SK-N-DZ (cell line): ENCODE measurements around the gene KRTAP12-1.
"Not testable (repeated sequence)": the region's sequence is repeated elsewhere in the genome, so short reads cannot be mapped to it uniquely, and the experiment has no call there.

ENCODE experiments used
- DNase-seq: peaks from one replicate; pipeline ENCODE4 v3.0.0-alpha.2; 2015; ENCODE audit warnings: low spot score

Gene KRTAP12-1

DNA sequence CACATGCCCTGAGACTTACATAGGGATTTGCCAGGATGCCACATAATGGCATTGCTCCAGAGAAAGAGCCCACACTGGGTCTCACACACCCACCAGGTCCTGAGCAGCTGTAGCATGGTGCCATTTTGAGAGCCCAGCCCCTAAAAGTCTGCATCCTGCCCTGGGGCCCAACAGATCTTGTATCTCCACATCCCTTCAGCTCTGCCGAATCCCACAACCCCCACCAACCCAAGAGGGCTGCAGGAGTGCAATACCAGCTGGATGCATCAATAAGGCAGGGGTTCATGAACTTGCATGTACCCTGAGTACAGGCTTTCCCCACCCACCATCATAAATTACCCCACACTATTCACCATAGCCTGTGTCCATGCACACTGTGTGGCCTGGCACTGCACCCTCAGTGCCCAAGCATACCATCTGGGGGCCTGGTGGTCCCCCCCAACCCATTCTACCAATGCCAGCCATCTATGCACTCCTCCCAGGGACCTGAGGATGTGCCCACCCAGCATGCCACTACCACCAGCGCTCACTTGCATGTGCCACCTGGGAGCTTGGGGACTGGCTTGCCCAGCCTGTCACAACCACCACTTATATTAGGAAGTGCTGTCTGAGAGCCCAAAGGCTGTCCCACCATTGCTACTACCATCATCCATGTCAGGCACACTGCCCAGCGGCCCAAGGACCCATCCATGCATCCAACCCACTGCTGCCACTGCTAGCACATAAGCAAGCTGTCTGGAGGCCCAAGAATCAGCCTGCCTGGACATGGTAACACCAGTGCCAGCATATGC lies 11.1 kb downstream of the KRTAP12-1 start:
- DNase-seq, result no peak

DNA sequence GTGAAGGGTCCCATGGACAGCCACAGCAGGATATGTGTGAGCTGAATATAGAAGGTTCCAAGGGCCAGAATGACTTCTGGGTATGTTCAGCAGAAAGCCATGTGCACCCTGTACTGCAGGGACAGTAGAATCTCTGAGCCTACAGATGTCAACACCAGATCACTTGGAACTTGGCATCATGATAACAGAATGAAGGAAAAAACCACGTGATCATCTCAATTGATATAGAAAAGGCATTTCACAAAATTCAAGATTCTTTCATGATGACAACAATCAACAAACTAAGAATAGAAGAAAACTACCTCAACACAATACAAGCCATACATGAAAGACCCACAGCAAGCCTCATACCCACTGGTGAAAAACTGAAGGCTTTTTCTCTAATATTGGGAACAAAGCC lies 14.4 kb downstream of the KRTAP12-1 start:
- no peak for DNase-seq

GRCh38 chr21:44666401-44667320 lies 15.3 kb downstream of the KRTAP12-1 start, which contains the start of gene KRTAP12-2:
Gene KRTAP12-2 (minus strand): TSS chr21:44666927. CDS start chr21:44666886, 41 bp downstream.
- DNase-seq, result no peak

GRCh38 chr21:44664691-44665090 lies 17.3 kb downstream of the KRTAP12-1 start:
- no peak for DNase-seq

DNA sequence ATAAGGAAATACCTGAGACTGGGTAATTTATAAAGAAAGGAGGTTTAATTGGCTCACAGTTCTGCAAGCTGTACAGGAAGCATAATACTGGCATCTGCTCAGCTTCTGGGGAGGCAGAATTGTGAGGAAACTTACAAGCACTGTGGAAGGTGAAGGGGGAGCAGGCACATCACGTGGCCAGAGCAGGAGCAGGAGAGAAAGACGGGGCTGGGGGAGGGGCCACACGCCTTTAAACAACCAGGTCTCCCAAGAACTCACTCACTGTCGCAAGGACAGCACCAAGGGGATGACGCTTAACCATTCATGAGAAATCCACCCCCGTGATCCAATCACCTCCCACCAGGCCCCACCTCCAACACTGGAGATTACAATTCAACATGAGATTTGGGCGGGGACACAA lies 20.4 kb downstream of the KRTAP12-1 start:
- DNase-seq, result not testable (repeated sequence)

DNA sequence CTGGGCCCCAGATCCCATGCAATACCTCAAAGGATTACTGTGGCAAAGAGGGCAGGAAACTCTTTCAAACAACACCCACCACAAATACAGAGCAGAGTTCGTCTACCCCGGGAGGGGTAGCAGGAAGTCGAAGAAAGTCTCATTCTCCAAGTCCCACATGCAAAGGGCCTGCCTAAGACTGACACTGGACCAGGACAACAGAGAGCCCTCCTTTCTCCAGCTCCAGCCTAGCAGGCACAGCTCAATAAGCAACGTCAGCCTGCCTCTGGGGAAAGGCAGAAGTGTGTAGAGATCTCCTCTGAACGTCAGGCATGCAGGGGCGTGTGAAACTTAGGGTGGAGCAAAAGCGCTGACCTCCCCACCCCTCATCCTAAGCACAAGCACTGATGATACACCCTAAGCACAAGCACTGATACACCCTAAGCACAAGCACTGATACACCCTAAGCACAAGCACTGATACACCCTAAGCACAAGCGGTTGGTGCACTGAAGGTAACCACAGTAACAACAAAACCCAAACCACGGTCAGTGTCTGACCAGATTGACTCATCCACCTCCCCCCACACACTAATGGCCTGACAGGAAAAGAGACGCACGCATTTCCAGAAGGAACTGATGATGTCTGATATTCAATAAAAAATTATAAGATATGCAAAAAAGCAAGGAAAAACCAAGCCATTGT lies 22.9 kb downstream of the KRTAP12-1 start:
- no peak for DNase-seq

DNA sequence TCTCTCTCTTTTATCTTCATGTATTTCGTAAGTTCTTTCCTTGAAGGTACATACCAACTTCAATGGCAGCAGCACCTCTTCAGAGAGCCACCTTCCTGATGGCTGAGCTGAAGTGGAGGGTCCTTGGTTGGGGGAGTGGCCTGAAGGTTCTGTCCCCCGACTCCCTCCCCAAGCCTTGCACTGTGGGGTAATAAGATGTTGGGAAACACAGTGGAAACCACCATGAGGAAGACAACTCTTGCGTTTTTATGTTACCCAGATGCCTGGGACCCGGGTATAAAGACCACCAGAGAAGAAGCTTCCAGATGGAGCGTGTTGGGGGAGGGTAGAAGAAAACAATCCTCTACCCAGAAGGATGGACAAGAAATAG lies 23.4 kb downstream of the KRTAP12-1 start:
- no peak for DNase-seq

GRCh38 chr21:44657635-44658540 lies 24.1 kb downstream of the KRTAP12-1 start, which contains the start of gene KRTAP12-3:
Gene KRTAP12-3 (plus strand): TSS chr21:44657932. CDS start chr21:44657980, 48 bp downstream.
- DNase-seq, result no peak

DNA sequence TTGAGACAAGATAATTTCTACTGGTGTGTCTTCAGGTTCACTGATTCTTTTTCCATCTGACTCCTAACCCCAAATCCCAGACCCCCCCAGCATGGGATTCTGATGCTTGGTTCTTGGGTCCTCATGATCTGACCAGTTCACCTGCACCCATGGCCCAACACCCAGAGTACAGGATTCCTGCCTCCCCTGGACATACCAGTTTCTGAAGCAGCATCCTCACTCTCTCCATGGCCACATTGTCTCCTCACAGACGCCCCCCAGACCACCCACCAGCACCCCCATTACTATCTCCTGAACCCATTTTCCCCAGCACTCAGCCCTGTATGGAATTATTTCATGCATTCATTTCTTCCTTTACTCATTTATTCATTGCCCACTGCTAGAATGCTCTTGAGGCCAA lies 25.1 kb downstream of the KRTAP12-1 start:
- no peak for DNase-seq

DNA sequence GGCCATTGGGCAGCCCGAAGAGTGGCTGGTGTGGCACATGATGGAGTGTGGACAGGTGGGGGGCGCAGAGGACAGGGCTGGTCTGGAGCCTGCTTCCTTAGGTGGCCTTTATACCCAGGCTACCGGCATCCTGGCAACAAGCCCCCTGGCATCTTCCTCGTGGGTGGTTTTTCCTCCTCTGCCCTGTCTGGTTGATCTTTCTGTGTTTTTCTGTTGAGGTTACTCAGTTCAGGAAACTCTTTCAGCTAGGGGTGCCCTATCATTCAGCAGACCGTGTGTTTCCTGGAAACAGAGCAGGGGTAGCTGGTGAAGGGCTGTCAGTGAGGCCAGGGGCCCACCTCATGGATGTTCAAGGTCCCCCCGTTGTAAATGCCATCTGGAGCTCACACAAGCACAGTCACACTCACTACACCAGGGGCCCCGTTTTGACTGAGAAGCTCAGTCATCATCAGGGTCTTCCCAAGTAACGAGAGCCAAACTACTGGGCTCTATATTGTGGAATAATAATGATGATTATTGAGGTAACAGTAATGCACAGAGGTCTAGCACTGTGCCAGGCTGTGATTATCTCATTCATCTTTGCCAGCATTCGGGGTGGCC lies 27.3 kb downstream of the KRTAP12-1 start, which contains the start of gene KRTAP12-4:
KRTAP12-4 (minus strand) TSS at position 84 of the 600 bp plus-strand sequence; CDS start at position 39, 45 bp downstream.
- DNase-seq, result no peak

GRCh38 chr21:44653656-44654575 lies 28.0 kb downstream of the KRTAP12-1 start:
- DNase-seq, result no peak

GRCh38 chr21:44653123-44653522 lies 28.8 kb downstream of the KRTAP12-1 start:
- DNase-seq, result no peak

DNA sequence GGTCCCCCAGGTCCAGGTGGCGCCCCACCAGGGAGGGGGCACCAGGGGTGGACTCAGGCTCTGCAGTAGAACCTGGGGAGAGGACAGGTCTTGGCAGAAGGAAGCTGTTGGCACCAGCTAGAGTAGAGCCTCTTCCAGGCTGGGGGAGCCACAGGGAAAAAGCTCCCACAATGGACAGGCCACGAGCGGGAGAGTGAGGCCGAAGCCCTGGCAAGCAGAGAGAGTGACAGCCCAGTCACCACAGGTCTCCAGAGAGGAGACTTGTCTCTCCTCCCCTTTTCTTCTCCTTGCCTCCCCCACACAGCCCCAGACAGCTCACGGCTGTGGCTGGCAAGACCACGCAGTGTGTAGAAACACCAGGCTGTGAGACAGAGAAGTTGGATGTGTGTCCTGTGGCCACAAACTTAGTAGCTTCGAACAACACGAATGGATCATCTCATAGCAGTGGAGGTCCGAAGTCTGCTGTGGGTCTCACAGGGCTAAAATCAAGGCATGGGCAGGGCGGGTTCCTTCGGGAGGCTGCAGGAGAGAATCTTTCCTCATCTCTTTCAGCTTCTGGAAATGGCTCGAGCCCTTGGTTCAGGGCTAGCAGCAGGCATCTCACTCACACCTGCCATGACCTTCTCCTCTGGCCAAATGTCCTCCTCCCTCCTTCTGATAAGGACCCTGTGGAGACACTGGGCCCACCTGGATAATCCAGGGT lies 30.8 kb downstream of the KRTAP12-1 start:
- no peak for DNase-seq

- DNase-seq, result no peak
These were observed 31.5 kb downstream of the KRTAP12-1 start for GRCh38 chr21:44650265-44650972.

- no peak for DNase-seq
These were observed 32.4 kb downstream of the KRTAP12-1 start for GRCh38 chr21:44649521-44650100.

DNA sequence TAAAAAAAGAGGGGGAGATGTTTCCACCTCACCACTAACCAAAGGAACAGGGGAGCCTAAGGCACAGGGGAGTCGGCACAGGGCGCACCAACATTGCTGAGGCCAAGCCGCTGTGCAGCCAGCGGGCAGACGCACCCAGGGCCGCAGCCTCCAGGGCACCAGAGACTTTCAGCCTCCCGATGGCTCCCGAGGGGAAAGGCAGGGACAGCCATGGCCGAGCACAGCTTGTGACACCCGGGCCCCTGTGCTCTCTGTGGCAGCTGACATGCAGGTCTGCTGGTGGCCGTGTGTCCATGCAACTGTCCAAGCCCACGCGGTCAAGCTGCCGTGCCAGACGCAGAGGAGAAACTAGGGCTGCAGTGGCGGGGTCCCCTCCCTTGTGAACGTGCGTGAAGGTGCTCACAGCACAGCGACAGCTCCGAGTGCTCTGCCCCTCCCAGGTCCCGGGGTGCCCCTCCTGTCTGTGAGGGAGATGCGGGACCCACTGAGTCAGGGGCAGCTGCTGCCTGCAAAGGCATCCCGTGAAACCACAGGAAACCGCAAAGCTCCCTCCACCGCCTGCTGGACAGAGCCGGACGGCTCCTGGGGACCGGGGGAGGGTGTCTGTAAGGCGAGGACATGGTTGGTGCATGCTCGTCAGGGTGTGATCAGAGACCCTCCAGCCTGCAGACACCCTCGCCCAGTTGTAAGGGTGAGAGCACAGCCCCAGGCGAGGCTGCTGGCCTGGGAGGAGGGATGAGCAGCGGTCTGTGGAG lies 33.2 kb downstream of the KRTAP12-1 start:
- no peak for DNase-seq

- DNase-seq, result no peak
These were observed 34.8 kb downstream of the KRTAP12-1 start for GRCh38 chr21:44647222-44647552.
